Thoracic aorta (tissue), 2 donors: ENCODE measurements around the gene PSMC2. TPM values are rescaled to one million over a fixed set of nuclear protein-coding genes. Genes with fewer than 3 reads are reported as not detected.

Source experiments
- ATAC-seq: fragments of 150-250 bp; one replicate; pipeline ENCODE4 v1.8.0; 2017; ENCODE audit warnings: low read depth; ENCODE audit not compliant: insufficient number of reproducible peaks, low FRiP score
- DNase-seq: peaks from one replicate; pipeline ENCODE4 v3.0.0-alpha.2; 2020; ENCODE audit warnings: low spot score
- H3K27ac ChIP-seq, 2 donors: fragments of 200-600 bp; sonication (generic); 1 replicate in 1 of 2; 2 replicates in 1 of 2; pipeline ENCODE4 v1.5.1; 2016; ENCODE audit warnings: mild to moderate bottlenecking in 2 of 2, moderate library complexity in 2 of 2
- H3K27me3 ChIP-seq: fragments of 200-600 bp; sonication (generic); replicated peaks from 2 replicates; pipeline ENCODE4 v1.6.0; 2016; ENCODE audit warnings: mild to moderate bottlenecking; ENCODE audit not compliant: insufficient read depth
- H3K36me3 ChIP-seq: fragments of 200-600 bp; sonication (generic); one replicate; pipeline ENCODE4 v1.5.1; 2016
- H3K4me1 ChIP-seq, 2 donors: fragments of 200-600 bp; sonication (generic); 1 replicate in 1 of 2; 2 replicates in 1 of 2; pipeline versions ENCODE4 v1.5.1 to v1.6.0; 2016; ENCODE audit warnings: low read depth in 2 of 2, mild to moderate bottlenecking in 1 of 2; ENCODE audit not compliant: control insufficient read depth in 1 of 2
- H3K4me3 ChIP-seq: fragments of 200-600 bp; sonication (generic); 2 replicates; pipeline ENCODE4 v1.5.1; 2016; ENCODE audit warnings: mild to moderate bottlenecking
- H3K9me3 ChIP-seq: fragments of 200-600 bp; sonication (generic); 2 replicates; pipeline ENCODE4 v1.5.1; 2016
- total RNA-seq, 2 donors: library from RNA; depleted of rRNA; stranded (reverse); fragments of >200 nt; gene quantifications; one replicate each; pipeline versions ENCODE4 v1.1.0 to v1.2.3, GENCODE V29; 2016
- TF ChIP-seq, protein P1 (sequence below): fragments of 200-600 bp; sonication (generic); IDR thresholded peaks from one replicate; pipeline ENCODE4 v1.5.1; 2019; ENCODE audit warnings: antibody characterized with exemption

The PSMC2 gene
- total RNA-seq, 2 donors from 2014 or later = 82.3 to 85.8 TPM

DNA sequence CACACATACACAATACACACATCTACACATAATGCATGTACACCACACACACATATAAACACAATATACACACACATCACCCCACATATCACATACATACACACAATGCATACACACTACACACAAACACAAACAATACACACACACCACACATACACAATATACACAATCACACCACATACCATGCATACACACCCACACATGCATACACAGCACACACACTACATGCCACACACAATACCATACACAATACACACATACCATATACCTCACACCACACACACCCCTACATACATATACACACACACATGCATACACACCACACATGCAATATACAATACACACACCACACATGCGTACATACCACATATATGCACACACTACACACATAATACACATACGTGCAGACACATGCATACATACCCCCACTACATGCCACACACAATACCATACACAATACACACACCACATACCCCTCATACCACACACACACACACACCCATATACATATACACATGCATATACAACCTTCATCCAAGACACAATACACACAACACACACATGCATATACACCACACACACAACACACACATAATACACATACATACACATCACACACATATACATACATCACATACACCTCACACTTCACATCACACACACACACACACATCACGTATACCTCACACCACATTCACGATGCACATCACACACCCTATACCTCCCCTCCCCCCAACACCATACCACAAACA, 34.0 kb downstream of the PSMC2 start:
- TF ChIP-seq, protein P1, sequence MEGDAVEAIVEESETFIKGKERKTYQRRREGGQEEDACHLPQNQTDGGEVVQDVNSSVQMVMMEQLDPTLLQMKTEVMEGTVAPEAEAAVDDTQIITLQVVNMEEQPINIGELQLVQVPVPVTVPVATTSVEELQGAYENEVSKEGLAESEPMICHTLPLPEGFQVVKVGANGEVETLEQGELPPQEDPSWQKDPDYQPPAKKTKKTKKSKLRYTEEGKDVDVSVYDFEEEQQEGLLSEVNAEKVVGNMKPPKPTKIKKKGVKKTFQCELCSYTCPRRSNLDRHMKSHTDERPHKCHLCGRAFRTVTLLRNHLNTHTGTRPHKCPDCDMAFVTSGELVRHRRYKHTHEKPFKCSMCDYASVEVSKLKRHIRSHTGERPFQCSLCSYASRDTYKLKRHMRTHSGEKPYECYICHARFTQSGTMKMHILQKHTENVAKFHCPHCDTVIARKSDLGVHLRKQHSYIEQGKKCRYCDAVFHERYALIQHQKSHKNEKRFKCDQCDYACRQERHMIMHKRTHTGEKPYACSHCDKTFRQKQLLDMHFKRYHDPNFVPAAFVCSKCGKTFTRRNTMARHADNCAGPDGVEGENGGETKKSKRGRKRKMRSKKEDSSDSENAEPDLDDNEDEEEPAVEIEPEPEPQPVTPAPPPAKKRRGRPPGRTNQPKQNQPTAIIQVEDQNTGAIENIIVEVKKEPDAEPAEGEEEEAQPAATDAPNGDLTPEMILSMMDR = no peak
- DNase-seq = no peak
- no peaks in the 10 kb centered on the region for H3K4me1 ChIP-seq
- H3K4me3 ChIP-seq = no peak overlapping the region
- no peak for ATAC-seq
- H3K9me3 ChIP-seq = no peaks in the 10 kb centered on the region
- no peaks in the 10 kb centered on the region for H3K27me3 ChIP-seq
- H3K36me3 ChIP-seq = no peaks in the 10 kb centered on the region
- H3K27ac ChIP-seq = no peak overlapping the region

DNA sequence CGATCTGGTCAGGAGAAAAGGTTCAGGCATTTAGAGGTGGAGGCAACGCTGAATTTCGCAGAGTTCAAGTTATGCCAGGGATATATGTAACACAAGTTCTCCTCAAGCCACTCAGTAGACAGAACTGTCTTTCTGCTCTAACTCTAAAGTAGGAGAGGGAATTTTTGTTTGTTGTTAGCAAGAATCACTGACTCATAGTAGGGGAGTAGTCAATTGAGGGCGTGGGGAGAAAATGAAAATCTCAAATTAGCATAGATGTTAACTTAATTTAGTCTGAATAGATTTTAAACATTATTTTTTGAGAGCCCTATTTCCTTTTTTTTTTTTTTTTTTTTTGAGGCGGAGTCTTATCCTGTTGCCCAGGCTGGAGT, 34.6 kb downstream of the PSMC2 start:
- Histone ChIP-seq H3K4me1 (no peaks in the 10 kb centered on the region), H3K36me3 (no peaks in the 10 kb centered on the region), H3K27ac (no peak overlapping the region), H3K27me3 (no peaks in the 10 kb centered on the region), H3K4me3 (no peak overlapping the region), H3K9me3 (no peaks in the 10 kb centered on the region)
- no peak for DNase-seq
- ATAC-seq = no peak
- TF ChIP-seq, protein P1 = no peak

DNA sequence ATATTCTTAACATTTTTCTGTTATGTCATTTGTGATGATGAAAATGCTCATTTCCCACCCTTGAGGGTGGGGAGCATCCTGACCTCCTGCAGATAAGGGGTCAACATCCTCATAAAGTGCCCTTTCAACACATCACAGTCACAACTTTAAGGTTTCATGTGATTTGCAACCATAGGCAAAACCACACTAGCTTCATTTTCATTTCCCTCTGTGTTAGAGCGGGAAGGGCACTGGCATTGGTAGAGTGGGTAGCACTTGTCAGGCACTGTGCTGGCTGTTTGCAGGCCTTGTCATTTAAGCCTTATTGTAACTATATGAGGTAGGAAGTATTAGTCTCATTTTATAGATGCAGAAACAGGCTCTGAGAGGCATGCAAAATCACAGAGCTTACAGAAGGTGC, 39.8 kb downstream of the PSMC2 start:
- Histone ChIP-seq H3K27me3 (no peaks in the 10 kb centered on the region), H3K4me3 (no peak overlapping the region), H3K27ac (no peak overlapping the region), H3K9me3 (no peaks in the 10 kb centered on the region), H3K4me1 (no peaks in the 10 kb centered on the region), H3K36me3 (no peaks in the 10 kb centered on the region)
- TF ChIP-seq, protein P1 = no peak
- ATAC-seq (no peak), DNase-seq (no peak)

DNA sequence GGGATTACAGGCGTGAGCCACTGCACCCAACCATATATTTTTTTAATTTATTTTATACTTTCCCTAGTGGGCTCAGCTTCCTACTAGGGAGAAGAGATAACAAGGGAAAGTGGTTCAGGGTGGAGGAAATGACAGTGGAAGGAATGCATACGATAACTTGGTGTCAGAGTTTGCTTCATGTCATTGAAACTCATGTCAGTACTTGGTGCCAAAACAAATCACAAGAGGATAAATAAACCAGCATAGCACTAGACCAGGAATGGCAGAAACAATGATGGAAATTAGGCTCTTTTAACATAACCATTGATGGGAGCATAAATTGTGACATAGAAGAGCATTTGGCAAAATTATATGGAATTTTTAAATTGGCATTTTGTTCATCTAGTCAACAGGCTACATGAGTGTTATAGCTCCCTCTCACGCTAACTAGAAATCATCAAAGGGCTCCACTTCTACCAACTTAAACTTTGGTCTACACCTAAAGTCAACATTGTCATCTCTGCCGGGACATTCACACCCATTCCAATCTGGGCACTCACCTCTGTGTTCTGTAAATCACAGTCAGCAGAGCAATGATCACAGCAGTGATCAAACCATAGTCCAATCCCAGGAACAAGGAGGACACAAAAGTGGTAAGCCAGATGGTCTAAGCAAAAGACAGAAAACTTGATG, 41.2 kb downstream of the PSMC2 start:
- TF ChIP-seq, protein P1 = no peak
- Histone ChIP-seq H3K27me3 (no peaks in the 10 kb centered on the region), H3K27ac (no peak overlapping the region), H3K9me3 (no peaks in the 10 kb centered on the region), H3K36me3 (no peaks in the 10 kb centered on the region), H3K4me1 (no peaks in the 10 kb centered on the region), H3K4me3 (no peak overlapping the region)
- ATAC-seq (no peak), DNase-seq (no peak)

DNA sequence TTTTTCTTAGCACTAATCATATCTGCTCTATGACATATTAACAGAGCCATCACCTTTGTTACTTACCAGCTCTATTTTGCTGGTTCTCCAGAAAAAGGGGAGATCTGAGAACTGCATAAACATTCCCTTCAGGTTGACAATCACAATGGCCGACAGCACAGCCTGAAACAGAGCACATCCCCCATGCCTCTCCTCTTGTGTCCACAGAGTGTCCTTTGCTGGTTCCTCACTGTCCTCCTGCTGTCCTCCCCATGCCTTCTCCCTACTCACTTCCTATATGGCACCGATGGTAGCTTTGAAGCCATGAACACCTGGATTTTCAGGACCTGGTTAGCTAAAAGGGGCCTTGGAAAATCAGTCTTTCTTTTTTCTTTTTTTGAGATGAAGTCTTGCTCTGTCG, 41.8 kb downstream of the PSMC2 start:
- H3K27ac ChIP-seq = no peak overlapping the region
- H3K9me3 ChIP-seq = no peaks in the 10 kb centered on the region
- no peak overlapping the region for H3K4me3 ChIP-seq
- TF ChIP-seq, protein P1 = no peak
- DNase-seq (no peak), ATAC-seq (no peak)
- no peaks in the 10 kb centered on the region for H3K4me1 ChIP-seq
- no peaks in the 10 kb centered on the region for H3K27me3 ChIP-seq
- H3K36me3 ChIP-seq = no peaks in the 10 kb centered on the region
